ENCODE measurements around the gene CNKSR1.

Gene CNKSR1

DNA sequence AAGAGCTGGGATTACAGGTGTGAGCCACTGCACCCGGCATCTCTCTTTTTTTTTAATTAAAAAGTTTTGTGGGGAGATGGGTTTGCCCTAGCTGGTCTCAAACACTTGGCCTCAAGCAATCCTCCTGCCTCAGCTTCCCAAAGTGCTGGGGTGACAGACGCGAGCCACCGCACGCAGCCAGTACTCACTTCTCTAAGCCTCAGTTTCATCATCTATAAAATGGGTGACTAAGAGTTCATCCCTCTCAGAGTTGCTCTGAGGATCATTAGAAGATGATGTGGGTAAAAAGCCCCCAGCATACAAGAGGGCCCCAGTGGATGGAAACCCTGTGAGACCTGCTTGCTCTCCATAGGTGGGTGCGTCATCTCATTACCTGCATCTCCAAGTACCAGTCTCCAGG is 10.6 kb downstream of the CNKSR1 start:
- H3K4me1 ChIP-seq (ENCODE audit: control insufficient read depth, low read depth, low read length): peaks cover 3% of the 10 kb centered on the region

DNA sequence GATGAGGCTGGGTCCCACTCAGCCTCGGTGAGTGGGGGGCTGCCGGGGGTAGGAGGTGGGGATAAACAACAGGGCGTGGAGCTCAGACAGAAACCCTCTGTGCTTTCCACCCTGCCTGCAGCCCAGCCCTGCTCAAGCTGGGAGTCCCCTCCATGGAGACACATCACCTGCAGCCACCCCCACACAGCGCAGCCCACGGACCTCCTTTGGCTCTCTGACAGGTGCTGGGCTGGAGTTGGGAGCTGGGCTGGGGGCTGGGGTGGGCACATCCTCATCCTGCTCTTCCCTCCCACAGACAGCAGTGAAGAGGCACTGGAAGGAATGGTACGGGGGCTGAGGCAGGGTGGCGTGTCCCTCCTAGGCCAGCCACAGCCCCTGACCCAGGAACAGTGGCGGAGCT is 11.2 kb downstream of the CNKSR1 start:
- H3K4me2 ChIP-seq (ENCODE audit: low read length): no peak overlapping the region
- H3K9ac ChIP-seq (ENCODE audit: low read length): no peak overlapping the region
- H3K23ac ChIP-seq (ENCODE audit: low read length): no peak overlapping the region
- H4K5ac ChIP-seq (ENCODE audit: low read length): no peak overlapping the region
- DNase-seq: no peak
- H3K4ac ChIP-seq (ENCODE audit: low read depth, low read length): no peak overlapping the region
- no peak overlapping the region for H2BK15ac ChIP-seq (replicated peaks; ENCODE audit: low read depth)
- no peaks in the 10 kb centered on the region for H3K27me3 ChIP-seq (ENCODE audit: insufficient read depth, low read length, poor library complexity)
- no peak overlapping the region for H4K8ac ChIP-seq (ENCODE audit: low read depth, low read length)
- peaks cover 3% of the 10 kb centered on the region for H3K4me1 ChIP-seq (ENCODE audit: control insufficient read depth, low read depth, low read length)
- H2BK5ac ChIP-seq (ENCODE audit: low read length): no peak overlapping the region
- no peaks in the 10 kb centered on the region for H3K79me2 ChIP-seq (ENCODE audit: control insufficient read depth, insufficient read depth, low read length)
- H3K4me3 ChIP-seq (ENCODE audit: low read length): no peak overlapping the region
- no CpG with 5 or more reads among the region's 8 CpGs for WGBS (ENCODE audit: extremely low coverage, insufficient coverage, low lambda C conversion rate)
- no peak overlapping the region for H3K56ac ChIP-seq (ENCODE audit: low read length)
- H3K79me1 ChIP-seq (ENCODE audit: low read length): no peaks in the 10 kb centered on the region
- H3K36me3 ChIP-seq (ENCODE audit: control insufficient read depth, insufficient read depth, low read length): no peaks in the 10 kb centered on the region
- no peak overlapping the region for H3K18ac ChIP-seq (ENCODE audit: low read length)
- H3K27ac ChIP-seq (ENCODE audit: low read depth, low read length): no peak overlapping the region
- no peak overlapping the region for H2AK5ac ChIP-seq (ENCODE audit: low read length)
- no peak overlapping the region for H2BK120ac ChIP-seq (ENCODE audit: low read depth, low read length)

More for the DNA sequence above, 10.6 kb downstream of the CNKSR1 start:
- H4K5ac ChIP-seq (ENCODE audit: low read length): no peak overlapping the region
- H2BK5ac ChIP-seq (ENCODE audit: low read length): no peak overlapping the region
- no peak overlapping the region for H3K56ac ChIP-seq (ENCODE audit: low read length)
- no peak overlapping the region for H3K4me2 ChIP-seq (ENCODE audit: low read length)
- no peak overlapping the region for H2BK120ac ChIP-seq (ENCODE audit: low read depth, low read length)
- H2BK15ac ChIP-seq (replicated peaks; ENCODE audit: low read depth): no peak overlapping the region
- no peak overlapping the region for H3K18ac ChIP-seq (ENCODE audit: low read length)
- no peak overlapping the region for H3K9ac ChIP-seq (ENCODE audit: low read length)
- H3K27me3 ChIP-seq (ENCODE audit: insufficient read depth, low read length, poor library complexity): no peaks in the 10 kb centered on the region
- no CpG with 5 or more reads among the region's 6 CpGs for WGBS (ENCODE audit: extremely low coverage, insufficient coverage, low lambda C conversion rate)
- H3K4me3 ChIP-seq (ENCODE audit: low read length): no peak overlapping the region
- no peak for DNase-seq
- no peaks in the 10 kb centered on the region for H3K79me1 ChIP-seq (ENCODE audit: low read length)
- H3K79me2 ChIP-seq (ENCODE audit: control insufficient read depth, insufficient read depth, low read length): no peaks in the 10 kb centered on the region
- H2AK5ac ChIP-seq (ENCODE audit: low read length): no peak overlapping the region
- H3K23ac ChIP-seq (ENCODE audit: low read length): no peak overlapping the region
- no peak overlapping the region for H3K4ac ChIP-seq (ENCODE audit: low read depth, low read length)
- H3K27ac ChIP-seq (ENCODE audit: low read depth, low read length): no peak overlapping the region
- H4K8ac ChIP-seq (ENCODE audit: low read depth, low read length): no peak overlapping the region
- no peaks in the 10 kb centered on the region for H3K36me3 ChIP-seq (ENCODE audit: control insufficient read depth, insufficient read depth, low read length)

DNA sequence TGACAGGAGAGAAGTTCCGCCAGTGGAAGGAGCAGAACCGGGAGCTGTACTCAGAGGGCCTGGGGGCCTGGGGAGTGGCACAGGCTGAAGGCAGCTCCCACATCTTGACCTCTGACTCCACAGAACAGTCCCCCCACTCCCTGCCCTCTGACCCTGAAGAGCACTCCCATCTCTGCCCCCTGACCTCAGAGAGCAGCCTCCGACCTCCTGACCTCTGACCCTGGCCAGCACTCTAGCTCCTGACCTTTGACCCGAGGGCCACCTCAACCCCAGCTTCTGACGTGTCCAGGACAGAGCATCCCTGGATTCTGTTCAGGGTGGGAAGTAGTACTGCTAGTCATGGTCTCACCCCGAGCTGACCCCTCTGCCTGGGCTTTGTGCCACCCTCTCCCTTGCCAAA is 12.0 kb downstream of the CNKSR1 start:
- H3K27me3 ChIP-seq (ENCODE audit: insufficient read depth, low read length, poor library complexity): no peaks in the 10 kb centered on the region
- H3K9ac ChIP-seq (ENCODE audit: low read length): no peak overlapping the region
- H3K18ac ChIP-seq (ENCODE audit: low read length): no peak overlapping the region
- no peak overlapping the region for H2AK5ac ChIP-seq (ENCODE audit: low read length)
- no peak overlapping the region for H3K27ac ChIP-seq (ENCODE audit: low read depth, low read length)
- H3K79me2 ChIP-seq (ENCODE audit: control insufficient read depth, insufficient read depth, low read length): no peaks in the 10 kb centered on the region
- H2BK120ac ChIP-seq (ENCODE audit: low read depth, low read length): no peak overlapping the region
- H4K5ac ChIP-seq (ENCODE audit: low read length): no peak overlapping the region
- no peak overlapping the region for H3K56ac ChIP-seq (ENCODE audit: low read length)
- no peaks in the 10 kb centered on the region for H3K36me3 ChIP-seq (ENCODE audit: control insufficient read depth, insufficient read depth, low read length)
- no peak overlapping the region for H3K4me3 ChIP-seq (ENCODE audit: low read length)
- no CpG with 5 or more reads among the region's 6 CpGs for WGBS (ENCODE audit: extremely low coverage, insufficient coverage, low lambda C conversion rate)
- no peak overlapping the region for H2BK15ac ChIP-seq (replicated peaks; ENCODE audit: low read depth)
- H3K4me1 ChIP-seq (ENCODE audit: control insufficient read depth, low read depth, low read length): peaks cover 3% of the 10 kb centered on the region
- H2BK5ac ChIP-seq (ENCODE audit: low read length): no peak overlapping the region
- H3K79me1 ChIP-seq (ENCODE audit: low read length): no peaks in the 10 kb centered on the region
- H4K8ac ChIP-seq (ENCODE audit: low read depth, low read length): no peak overlapping the region
- H3K4me2 ChIP-seq (ENCODE audit: low read length): no peak overlapping the region
- no peak overlapping the region for H3K23ac ChIP-seq (ENCODE audit: low read length)
- no peak overlapping the region for H3K4ac ChIP-seq (ENCODE audit: low read depth, low read length)
- no peak for DNase-seq

DNA sequence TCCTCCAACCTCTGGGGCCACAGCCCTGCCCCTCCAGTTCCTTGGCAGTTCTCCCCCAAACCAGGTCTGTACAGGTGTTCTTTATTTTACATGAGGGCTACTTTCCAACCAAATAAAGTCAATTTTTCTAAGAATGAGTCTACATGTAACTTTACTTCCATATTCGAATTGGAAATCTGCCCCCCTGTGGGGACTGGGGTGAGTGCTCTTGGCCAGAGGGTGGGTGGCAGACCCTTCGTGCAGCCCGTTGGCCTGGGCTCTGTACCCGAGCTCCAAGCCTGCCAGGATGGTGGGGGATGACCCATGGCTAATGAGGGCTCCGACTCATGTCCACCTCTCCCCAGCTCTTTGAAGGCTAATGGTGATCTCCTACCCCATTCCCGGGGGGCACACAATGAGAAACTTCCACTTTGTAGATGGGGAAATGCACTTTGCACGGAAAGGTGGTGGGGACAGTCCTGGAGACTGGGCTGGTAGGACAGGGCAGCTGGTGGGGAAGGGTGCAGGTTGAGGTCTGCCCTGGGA is 12.5 kb downstream of the CNKSR1 start:
- H3K79me2 ChIP-seq (ENCODE audit: control insufficient read depth, insufficient read depth, low read length): no peaks in the 10 kb centered on the region
- WGBS (ENCODE audit: extremely low coverage, insufficient coverage, low lambda C conversion rate): no CpG with 5 or more reads among the region's 7 CpGs
- no peak overlapping the region for H2BK15ac ChIP-seq (replicated peaks; ENCODE audit: low read depth)

DNA sequence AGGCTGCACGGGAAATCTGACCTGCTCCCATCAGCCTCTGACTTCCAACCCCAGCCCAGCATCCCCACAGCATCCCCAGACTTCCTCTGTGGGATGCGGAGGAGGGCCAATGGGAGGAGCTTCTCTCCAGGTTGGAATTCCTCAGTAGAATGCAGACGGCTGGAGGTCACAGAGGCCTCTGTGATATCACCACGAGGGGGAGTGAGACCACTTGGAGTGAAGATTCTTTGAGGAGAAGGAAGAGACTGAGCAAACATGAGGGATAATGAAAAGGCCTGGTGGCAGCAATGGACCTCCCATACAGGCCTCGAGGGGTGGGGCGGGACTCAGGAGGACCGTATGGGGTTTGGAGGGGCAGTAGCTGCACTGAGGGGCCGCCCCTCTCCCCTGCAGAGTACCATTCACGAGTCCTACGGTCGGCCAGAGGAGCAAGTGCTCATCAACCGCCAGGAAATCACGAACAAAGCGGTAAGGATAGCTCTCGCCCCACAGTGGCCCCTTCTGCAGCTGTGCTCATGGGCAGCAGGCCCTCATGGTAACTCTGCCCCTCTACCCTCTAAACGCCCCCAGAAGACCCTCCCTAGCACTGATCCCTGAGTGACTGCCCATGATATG is 13.2 kb downstream of the CNKSR1 start, which contains the start of gene CATSPER4:
CATSPER4 (plus strand) TSS at position 230 of the 615 bp plus-strand sequence; CDS start at position 256, 26 bp downstream.
- no peak within 1 kb of the TSS for H2BK15ac ChIP-seq (replicated peaks; ENCODE audit: low read depth)
- H4K5ac ChIP-seq (ENCODE audit: low read length): peak within 1 kb of the TSS; percentile 21
- no peaks in the 10 kb centered on the region for H3K79me1 ChIP-seq (ENCODE audit: low read length)
- peaks cover 3% of the 10 kb centered on the region for H3K4me1 ChIP-seq (ENCODE audit: control insufficient read depth, low read depth, low read length)
- no peak within 1 kb of the TSS for H2BK120ac ChIP-seq (ENCODE audit: low read depth, low read length)
- H2AK5ac ChIP-seq (ENCODE audit: low read length): no peak within 1 kb of the TSS
- H3K36me3 ChIP-seq (ENCODE audit: control insufficient read depth, insufficient read depth, low read length): no peaks in the 10 kb centered on the region
- no CpG with 5 or more reads among the region's 16 CpGs for WGBS (ENCODE audit: extremely low coverage, insufficient coverage, low lambda C conversion rate)
- no peak within 1 kb of the TSS for H3K18ac ChIP-seq (ENCODE audit: low read length)
- no peaks in the 10 kb centered on the region for H3K27me3 ChIP-seq (ENCODE audit: insufficient read depth, low read length, poor library complexity)
- no peak within 1 kb of the TSS for H2BK5ac ChIP-seq (ENCODE audit: low read length)
- no peak within 1 kb of the TSS for H3K23ac ChIP-seq (ENCODE audit: low read length)
- DNase-seq: peak; percentile 98
- H3K56ac ChIP-seq (ENCODE audit: low read length): peak within 1 kb of the TSS; percentile 84
- H3K4me3 ChIP-seq (ENCODE audit: low read length): no peak within 1 kb of the TSS
- H3K9ac ChIP-seq (ENCODE audit: low read length): peak within 1 kb of the TSS; percentile 30
- no peak within 1 kb of the TSS for H3K4ac ChIP-seq (ENCODE audit: low read depth, low read length)
- no peak within 1 kb of the TSS for H3K4me2 ChIP-seq (ENCODE audit: low read length)
- no peaks in the 10 kb centered on the region for H3K79me2 ChIP-seq (ENCODE audit: control insufficient read depth, insufficient read depth, low read length)
- no peak within 1 kb of the TSS for H4K8ac ChIP-seq (ENCODE audit: low read depth, low read length)
- H3K27ac ChIP-seq (ENCODE audit: low read depth, low read length): no peak within 1 kb of the TSS

More for the DNA sequence above, 12.5 kb downstream of the CNKSR1 start:
- Histone ChIP-seq H2AK5ac (ENCODE audit: low read length) (no peak overlapping the region), H3K27ac (ENCODE audit: low read depth, low read length) (no peak overlapping the region), H2BK5ac (ENCODE audit: low read length) (no peak overlapping the region), H3K4me2 (ENCODE audit: low read length) (no peak overlapping the region), H3K4ac (ENCODE audit: low read depth, low read length) (no peak overlapping the region), H3K36me3 (ENCODE audit: control insufficient read depth, insufficient read depth, low read length) (no peaks in the 10 kb centered on the region), H3K23ac (ENCODE audit: low read length) (no peak overlapping the region), H3K27me3 (ENCODE audit: insufficient read depth, low read length, poor library complexity) (no peaks in the 10 kb centered on the region), H3K18ac (ENCODE audit: low read length) (no peak overlapping the region), H3K4me3 (ENCODE audit: low read length) (no peak overlapping the region), H4K5ac (ENCODE audit: low read length) (no peak overlapping the region), H4K8ac (ENCODE audit: low read depth, low read length) (no peak overlapping the region), H3K79me1 (ENCODE audit: low read length) (no peaks in the 10 kb centered on the region), H3K4me1 (ENCODE audit: control insufficient read depth, low read depth, low read length) (peaks cover 3% of the 10 kb centered on the region), H3K9ac (ENCODE audit: low read length) (no peak overlapping the region), H3K56ac (ENCODE audit: low read length) (no peak overlapping the region), H2BK120ac (ENCODE audit: low read depth, low read length) (no peak overlapping the region)
- no peak for DNase-seq

DNA sequence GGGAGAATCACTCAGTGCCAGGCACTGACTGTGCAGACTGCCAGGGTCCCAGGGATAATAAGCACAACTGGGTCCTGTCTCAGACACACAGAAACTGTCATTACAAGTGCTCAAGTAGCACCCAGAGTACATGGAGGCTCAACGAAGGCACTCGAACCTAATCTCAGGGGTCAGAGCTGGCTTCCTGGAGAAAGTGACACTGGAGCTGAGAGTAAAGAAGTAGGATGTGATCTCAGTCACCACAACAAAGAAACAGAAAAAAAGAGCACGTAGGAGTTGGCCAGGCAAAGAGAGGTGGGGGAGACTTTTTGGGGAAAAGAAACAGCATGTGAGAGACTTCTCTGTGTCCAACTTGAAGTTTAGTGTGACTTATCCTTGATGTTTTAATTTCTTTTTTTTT is 14.4 kb downstream of the CNKSR1 start:
- H4K5ac ChIP-seq (ENCODE audit: low read length): no peak overlapping the region
- no CpG with 5 or more reads among the region's 3 CpGs for WGBS (ENCODE audit: extremely low coverage, insufficient coverage, low lambda C conversion rate)
- H3K4ac ChIP-seq (ENCODE audit: low read depth, low read length): no peak overlapping the region
- no peak overlapping the region for H2BK120ac ChIP-seq (ENCODE audit: low read depth, low read length)
- H3K4me2 ChIP-seq (ENCODE audit: low read length): no peak overlapping the region
- no peak overlapping the region for H2BK5ac ChIP-seq (ENCODE audit: low read length)
- no peaks in the 10 kb centered on the region for H3K36me3 ChIP-seq (ENCODE audit: control insufficient read depth, insufficient read depth, low read length)
- no peaks in the 10 kb centered on the region for H3K27me3 ChIP-seq (ENCODE audit: insufficient read depth, low read length, poor library complexity)
- no peak overlapping the region for H3K27ac ChIP-seq (ENCODE audit: low read depth, low read length)
- H3K56ac ChIP-seq (ENCODE audit: low read length): no peak overlapping the region
- no peak overlapping the region for H3K23ac ChIP-seq (ENCODE audit: low read length)
- H4K8ac ChIP-seq (ENCODE audit: low read depth, low read length): no peak overlapping the region
- no peaks in the 10 kb centered on the region for H3K79me1 ChIP-seq (ENCODE audit: low read length)
- H2BK15ac ChIP-seq (replicated peaks; ENCODE audit: low read depth): no peak overlapping the region
- no peak overlapping the region for H2AK5ac ChIP-seq (ENCODE audit: low read length)
- H3K79me2 ChIP-seq (ENCODE audit: control insufficient read depth, insufficient read depth, low read length): no peaks in the 10 kb centered on the region
- DNase-seq: no peak
- no peak overlapping the region for H3K18ac ChIP-seq (ENCODE audit: low read length)
- H3K4me1 ChIP-seq (ENCODE audit: control insufficient read depth, low read depth, low read length): peaks cover 3% of the 10 kb centered on the region
- no peak overlapping the region for H3K4me3 ChIP-seq (ENCODE audit: low read length)
- H3K9ac ChIP-seq (ENCODE audit: low read length): no peak overlapping the region
